GM11168 (cell line): Measurements from ENCODE around the gene MLST8.
"Not testable (repeated sequence)": the region's sequence is repeated elsewhere in the genome, so short reads cannot be mapped to it uniquely, and the experiment has no call there.

Experiments used
- in situ Hi-C: fragments of 300-500 bp; cut with MboI; formaldehyde crosslinking; loops from one replicate; pipeline ENCODE4 v1.12.0; 2022; ENCODE audit warnings: low sequenced_read_pairs; ENCODE audit not compliant: unreplicated experiment

The MLST8 gene

GRCh38 chr16:2188395-2188794 lies 16.9 kb upstream of the MLST8 start:
- in situ Hi-C loops, result no loop called here

GRCh38 chr16:2189252-2189893 lies 15.9 kb upstream of the MLST8 start:
- in situ Hi-C loops, result no loop called here

- in situ Hi-C loops, result no loop called here
Measured at GRCh38 chr16:2190002-2190658, 15.1 kb upstream of the MLST8 start.

- in situ Hi-C loops, result no loop called here
Measured at GRCh38 chr16:2190659-2191445, 14.4 kb upstream of the MLST8 start.

GRCh38 chr16:2191446-2191706 lies 13.9 kb upstream of the MLST8 start:
- in situ Hi-C loops, result no loop called here

GRCh38 chr16:2194166-2194834 lies 11.0 kb upstream of the MLST8 start:
- in situ Hi-C loops, result no loop called here

GRCh38 chr16:2194852-2195321 lies 10.4 kb upstream of the MLST8 start:
- in situ Hi-C loops, result no loop called here

- in situ Hi-C loops, result no loop called here
Measured at GRCh38 chr16:2195322-2196161, 9.7 kb upstream of the MLST8 start.

- in situ Hi-C loops, result no loop called here
Measured at GRCh38 chr16:2196162-2196980, 8.9 kb upstream of the MLST8 start, which contains the start of gene CASKIN1. TSS of gene CASKIN1 (minus strand) at chr16:2196605. CDS start at chr16:2196432, 173 bp downstream.

GRCh38 chr16:2196981-2197511 lies 8.2 kb upstream of the MLST8 start:
- in situ Hi-C loops, result no loop called here

- in situ Hi-C loops, result no loop called here
Measured at GRCh38 chr16:2197765-2198164, 7.5 kb upstream of the MLST8 start.

GRCh38 chr16:2198283-2198682 lies 7.0 kb upstream of the MLST8 start:
- in situ Hi-C loops, result no loop called here

- in situ Hi-C loops, result no loop called here
Measured at GRCh38 chr16:2199095-2199494, 6.2 kb upstream of the MLST8 start.

- in situ Hi-C loops, result no loop called here
Measured at GRCh38 chr16:2199621-2200139, 5.6 kb upstream of the MLST8 start.

- in situ Hi-C loops, result no loop called here
Measured at GRCh38 chr16:2200313-2200712, 4.9 kb upstream of the MLST8 start.

GRCh38 chr16:2203119-2203688 lies 2.0 kb upstream of the MLST8 start:
- in situ Hi-C loops, result not testable (repeated sequence)

- in situ Hi-C loops, result no loop called here
Measured at GRCh38 chr16:2204416-2205103, 694 bp upstream of the MLST8 start.

- in situ Hi-C loops, result no loop called here
Measured at GRCh38 chr16:2205967-2206313, 686 bp downstream of the MLST8 start.
